Measurements from ENCODE around the gene TRIM38. TPM values are rescaled to one million over a fixed set of nuclear protein-coding genes. Genes with fewer than 3 reads are reported as not detected.
"Not testable (repeated sequence)": the region's sequence is repeated elsewhere in the genome, so short reads cannot be mapped to it uniquely, and the experiment has no call there.

The TRIM38 gene
- total RNA-seq, 1 experiment from 2014 or later = 12.5 TPM

- no peak for DNase-seq (ENCODE audit: low read depth)
These were observed 23.0 kb upstream of the TRIM38 start for GRCh38 chr6:25939593-25939992.

- DNase-seq (ENCODE audit: low read depth) = no peak
These were observed 19.9 kb upstream of the TRIM38 start for GRCh38 chr6:25942561-25943147.

- DNase-seq (ENCODE audit: low read depth) = no peak
These were observed 18.7 kb upstream of the TRIM38 start for GRCh38 chr6:25943887-25944286.

GRCh38 chr6:25944688-25945574, 17.7 kb upstream of the TRIM38 start:
- DNase-seq (ENCODE audit: low read depth) = no peak

GRCh38 chr6:25945738-25946137, 16.9 kb upstream of the TRIM38 start:
- not testable (repeated sequence) for DNase-seq (ENCODE audit: low read depth)

GRCh38 chr6:25946631-25947030, 16.0 kb upstream of the TRIM38 start:
- no peak for DNase-seq (ENCODE audit: low read depth)

- DNase-seq (ENCODE audit: low read depth) = not testable (repeated sequence)
These were observed 15.1 kb upstream of the TRIM38 start for GRCh38 chr6:25947492-25947891.

GRCh38 chr6:25949695-25950094, 12.9 kb upstream of the TRIM38 start:
- DNase-seq (ENCODE audit: low read depth) = no peak

- no peak for DNase-seq (ENCODE audit: low read depth)
These were observed 12.3 kb upstream of the TRIM38 start for GRCh38 chr6:25950297-25950696.

- no peak for DNase-seq (ENCODE audit: low read depth)
These were observed 11.1 kb upstream of the TRIM38 start for GRCh38 chr6:25951296-25952032.

GRCh38 chr6:25952535-25952934, 10.1 kb upstream of the TRIM38 start:
- DNase-seq (ENCODE audit: low read depth) = no peak

GRCh38 chr6:25953733-25954132, 8.9 kb upstream of the TRIM38 start:
- no peak for DNase-seq (ENCODE audit: low read depth)

GRCh38 chr6:25954756-25955155, 7.8 kb upstream of the TRIM38 start:
- DNase-seq (ENCODE audit: low read depth) = no peak

- no peak for DNase-seq (ENCODE audit: low read depth)
These were observed 6.4 kb upstream of the TRIM38 start for GRCh38 chr6:25956226-25956625.

GRCh38 chr6:25958700-25959162, 3.9 kb upstream of the TRIM38 start:
- no peak for DNase-seq (ENCODE audit: low read depth)

GRCh38 chr6:25959890-25960536, 2.6 kb upstream of the TRIM38 start:
- DNase-seq (ENCODE audit: low read depth) = peak; percentile 83

GRCh38 chr6:25960734-25961133, 1.9 kb upstream of the TRIM38 start:
- DNase-seq (ENCODE audit: low read depth) = no peak

GRCh38 chr6:25961619-25962148, 918 bp upstream of the TRIM38 start:
- DNase-seq (ENCODE audit: low read depth) = no peak

GRCh38 chr6:25963426-25964123, 973 bp downstream of the TRIM38 start:
- no peak for DNase-seq (ENCODE audit: low read depth)

GRCh38 chr6:25965058-25965457, 2.5 kb downstream of the TRIM38 start:
- DNase-seq (ENCODE audit: low read depth) = no peak

- DNase-seq (ENCODE audit: low read depth) = no peak
These were observed 4.1 kb downstream of the TRIM38 start for GRCh38 chr6:25966711-25967110.
